ENCODE results near the gene SOX12.
"Not testable (repeated sequence)": the region's sequence is repeated elsewhere in the genome, so short reads cannot be mapped to it uniquely, and the experiment has no call there.

Gene SOX12

GRCh38 chr20:363319-364078, 38.1 kb downstream of the SOX12 start:
- DNase-seq: no peak

GRCh38 chr20:364905-365794, 39.8 kb downstream of the SOX12 start:
- no peak for DNase-seq

- DNase-seq: no peak
Observed at GRCh38 chr20:366041-366718, 40.8 kb downstream of the SOX12 start.

GRCh38 chr20:366719-367485, 41.5 kb downstream of the SOX12 start:
- no peak for DNase-seq

GRCh38 chr20:367486-367887, 42.1 kb downstream of the SOX12 start:
- DNase-seq: no peak

GRCh38 chr20:368915-369314, 43.6 kb downstream of the SOX12 start:
- DNase-seq: no peak

GRCh38 chr20:370151-370600, 44.8 kb downstream of the SOX12 start:
- no peak for DNase-seq

- DNase-seq: no peak
Observed at GRCh38 chr20:370977-371754, 45.8 kb downstream of the SOX12 start.

- no peak for DNase-seq
Observed at GRCh38 chr20:371755-372542, 46.6 kb downstream of the SOX12 start.

- not testable (repeated sequence) for DNase-seq
Observed at GRCh38 chr20:372543-373082, 47.3 kb downstream of the SOX12 start.

GRCh38 chr20:373171-373890, 48.0 kb downstream of the SOX12 start:
- DNase-seq: no peak

- DNase-seq: no peak
Observed at GRCh38 chr20:375265-375889, 50.0 kb downstream of the SOX12 start.

- DNase-seq: no peak
Observed at GRCh38 chr20:376089-376488, 50.7 kb downstream of the SOX12 start.

- no peak for DNase-seq
Observed at GRCh38 chr20:376750-377149, 51.4 kb downstream of the SOX12 start.

- DNase-seq: not testable (repeated sequence)
Observed at GRCh38 chr20:377578-377977, 52.2 kb downstream of the SOX12 start.

- no peak for DNase-seq
Observed at GRCh38 chr20:378961-379336, 53.6 kb downstream of the SOX12 start.

Data from NCI-H446 (cell line).